ENCODE results near the gene PRR19. TPM values are rescaled to one million over a fixed set of nuclear protein-coding genes. Genes with fewer than 3 reads are reported as not detected.

Gene PRR19
- total RNA-seq, 1 experiment from 2014 or later: 3.2 TPM

- no peaks in the 10 kb centered on the region; the same call in 1 of the 2 replicates for H3K4me1 ChIP-seq (ENCODE audit: insufficient read depth, low read length)
- Mint-ChIP-seq H3K27ac (peak overlapping the region in 2 of 3 experiments; percentile 62 to 84; a peak in 3 of 7 replicates), H3K36me3 (ENCODE audit: insufficient read depth in 1 of 3, low read depth in 3 of 3) (peaks cover 0 to 3% (median 0%) of the 10 kb centered on the region in 3 experiments; a peak in 2 of 7 replicates), H3K9me3 (no peaks in the 10 kb centered on the region), H3K27me3 (ENCODE audit: low read depth) (peaks cover 48% of the 10 kb centered on the region), H3K4me1 (peaks cover 15 to 23% of the 10 kb centered on the region in 2 experiments), H3K4me3 (peak overlapping the region; percentile 80 to 89)
- H3K79me1 ChIP-seq (ENCODE audit: insufficient read depth, low read depth, low read length, poor library complexity, severe bottlenecking): peaks cover 8% of the 10 kb centered on the region
- H3K4me2 ChIP-seq (ENCODE audit: insufficient read depth, insufficient read length, low read length): peak overlapping the region; percentile 62
- no peak overlapping the region for H2BK15ac ChIP-seq (ENCODE audit: low read depth, low read length)
- no peak overlapping the region for H3K27ac ChIP-seq (ENCODE audit: insufficient read length, low read depth, low read length)
- H2BK12ac ChIP-seq (ENCODE audit: insufficient read length, low read depth, low read length): no peak overlapping the region
- H3K79me2 ChIP-seq (ENCODE audit: insufficient read depth, low read length): peaks cover 3% of the 10 kb centered on the region; the same call in 1 of the 2 replicates
- no peak for DNase-seq
- H4K5ac ChIP-seq (ENCODE audit: insufficient read length, low read depth, low read length): no peak overlapping the region
- no peak overlapping the region for H2AK5ac ChIP-seq (ENCODE audit: insufficient read length, low read length)
- no peak overlapping the region for H3K4ac ChIP-seq (ENCODE audit: low read depth, low read length)
- no peak overlapping the region for H4K8ac ChIP-seq (replicated peaks; ENCODE audit: insufficient read length, low read depth, low read length)
- H4K91ac ChIP-seq (ENCODE audit: insufficient read length, low read depth, low read length): no peak overlapping the region
- no peak overlapping the region for H3K18ac ChIP-seq (ENCODE audit: insufficient read length, low read depth, low read length)
- no peaks in the 10 kb centered on the region for H3K27me3 ChIP-seq (ENCODE audit: insufficient read depth, low read length)
- H2BK20ac ChIP-seq (ENCODE audit: low read depth, low read length, poor library complexity, severe bottlenecking): no peak overlapping the region
- H2BK5ac ChIP-seq (ENCODE audit: insufficient read length, low read length): no peak overlapping the region
- H3K9me3 ChIP-seq (ENCODE audit: control insufficient read depth, low read depth, low read length): no peaks in the 10 kb centered on the region
- no peak overlapping the region for H3T11ph ChIP-seq (ENCODE audit: low read length)
- H3K56ac ChIP-seq (ENCODE audit: insufficient read length, low read depth, low read length): no peak overlapping the region
- H4K20me1 ChIP-seq (ENCODE audit: control insufficient read depth, insufficient read depth, insufficient read length): no peaks in the 10 kb centered on the region
- H3K14ac ChIP-seq (ENCODE audit: insufficient read depth, low read length): no peak overlapping the region
- H2AFZ ChIP-seq (ENCODE audit: low read length): no peak overlapping the region
- peaks cover 19% of the 10 kb centered on the region for H3K23me2 ChIP-seq (ENCODE audit: insufficient read length, low read depth, low read length, poor library complexity, severe bottlenecking)
- no peak overlapping the region for H3K23ac ChIP-seq (ENCODE audit: insufficient read length, low read depth, low read length)
- TF ChIP-seq CTCF (conservative IDR thresholded peaks at IDR 0.05): no peak
- no peak overlapping the region for H3K9ac ChIP-seq (ENCODE audit: extremely low read depth, insufficient read length, low read length)
- no CpG with 5 or more reads among the region's 38 CpGs for WGBS (ENCODE audit: extremely low coverage, insufficient read length, low lambda C conversion rate)
- no peak overlapping the region for H2BK120ac ChIP-seq (ENCODE audit: low read depth, low read length, poor library complexity, severe bottlenecking)
Measured at GRCh38 chr19:42324655-42325307, 22.8 kb downstream of the PRR19 start.
